Neural progenitor cell (in vitro differentiated cells): ENCODE measurements around the gene SNX13. TPM values are rescaled to one million over a fixed set of nuclear protein-coding genes. Genes with fewer than 3 reads are reported as not detected.

Experiments used
- DNase-seq: peaks from one replicate; pipeline ENCODE4 v3.0.0-alpha.2; 2016; ENCODE audit warnings: low spot score
- H2AFZ ChIP-seq: fragments of 200-600 bp; sonication (generic); replicated peaks from 2 replicates; pipeline ENCODE4 v1.6.1; 2016; ENCODE audit warnings: antibody characterized with exemption
- H3F3A ChIP-seq: fragments of 200-600 bp; sonication (generic); 2 replicates; pipeline ENCODE4 v1.6.1; 2016; ENCODE audit warnings: antibody characterized with exemption, low read depth
- H3K27ac ChIP-seq: fragments of 200-600 bp; sonication (generic); 2 replicates; pipeline ENCODE4 v1.5.1; 2016; ENCODE audit warnings: mild to moderate bottlenecking
- H3K27me3 ChIP-seq: fragments of 200-600 bp; sonication (generic); 2 replicates; pipeline ENCODE4 v1.6.1; 2016; ENCODE audit warnings: mild to moderate bottlenecking, moderate library complexity
- H3K36me3 ChIP-seq: fragments of 200-600 bp; sonication (generic); 2 replicates; pipeline ENCODE4 v1.5.1; 2016
- H3K4me1 ChIP-seq: fragments of 200-600 bp; sonication (generic); 2 replicates; pipeline ENCODE4 v1.6.1; 2016; ENCODE audit warnings: mixed run types
- H3K4me2 ChIP-seq: fragments of 200-600 bp; sonication (generic); 2 replicates; pipeline ENCODE4 v1.6.1; 2016
- H3K4me3 ChIP-seq: fragments of 200-600 bp; sonication (generic); 2 replicates; pipeline ENCODE4 v1.5.1; 2016
- H3K79me2 ChIP-seq: fragments of 200-600 bp; sonication (generic); 2 replicates; pipeline ENCODE4 v1.6.1; 2016; ENCODE audit warnings: low read depth
- H3K9ac ChIP-seq: fragments of 200-600 bp; sonication (generic); 2 replicates; pipeline ENCODE4 v1.6.1; 2016
- H3K9me3 ChIP-seq: fragments of 200-600 bp; sonication (generic); 2 replicates; pipeline ENCODE4 v1.5.1; 2016; ENCODE audit warnings: low read depth
- H4K20me1 ChIP-seq: fragments of 200-600 bp; sonication (generic); 2 replicates; pipeline ENCODE4 v1.6.1; 2016; ENCODE audit warnings: low read depth
- H3K27ac Mint-ChIP-seq: 3 replicates; pipeline ENCODE4 v1.8.0; 2021; ENCODE audit warnings: mixed read lengths
- H3K27me3 Mint-ChIP-seq: 2 replicates; pipeline ENCODE4 v1.8.0; 2022; ENCODE audit warnings: low read depth, mild to moderate bottlenecking, inconsistent platforms, moderate library complexity, mixed read lengths; ENCODE audit not compliant: insufficient read depth
- H3K36me3 Mint-ChIP-seq: 3 replicates; pipeline ENCODE4 v1.8.0; 2021; ENCODE audit warnings: mixed read lengths
- H3K4me1 Mint-ChIP-seq: 3 replicates; pipeline ENCODE4 v1.8.0; 2021; ENCODE audit warnings: mixed read lengths
- H3K4me3 Mint-ChIP-seq: 3 replicates; pipeline ENCODE4 v1.8.0; 2021; ENCODE audit warnings: mild to moderate bottlenecking, moderate library complexity, mixed read lengths
- H3K9me3 Mint-ChIP-seq: 3 replicates; pipeline ENCODE4 v1.8.0; 2020; ENCODE audit warnings: mixed read lengths
- CTCF ChIP-seq: fragments of 200-600 bp; sonication (generic); IDR thresholded peaks from 2 replicates; pipeline ENCODE4 v1.5.1; 2017; ENCODE audit warnings: antibody characterized with exemption, mild to moderate bottlenecking
- EZH2 ChIP-seq: fragments of 200-600 bp; sonication (generic); IDR thresholded peaks from 2 replicates; pipeline ENCODE4 v1.6.1; 2017; ENCODE audit warnings: antibody characterized with exemption, mild to moderate bottlenecking, moderate library complexity
- EZH2phosphoT487 ChIP-seq: fragments of 200-600 bp; sonication (generic); IDR thresholded peaks from 2 replicates; pipeline ENCODE4 v1.6.1; 2017; ENCODE audit warnings: antibody characterized with exemption
- total RNA-seq: library from RNA; depleted of rRNA; stranded (reverse); fragments of >200 nt; gene quantifications from 2 replicates; pipeline ENCODE4 v1.2.3, GENCODE V29; 2015; ENCODE audit warnings: low replicate concordance

The SNX13 gene
- total RNA-seq, 1 donor from 2014 or later = 67.5 TPM

- H3K27ac ChIP-seq = no peak overlapping the region
- H4K20me1 ChIP-seq = peaks cover 36% of the 10 kb centered on the region
- Mint-ChIP-seq H3K4me3 (no peak overlapping the region), H3K4me1 (peaks cover 4% of the 10 kb centered on the region), H3K27me3 (no peaks in the 10 kb centered on the region), H3K36me3 (no peaks in the 10 kb centered on the region), H3K27ac (no peak overlapping the region), H3K9me3 (no peaks in the 10 kb centered on the region)
- H3K4me1 ChIP-seq = peaks cover 10% of the 10 kb centered on the region
- no peak overlapping the region for H3K4me2 ChIP-seq
- H3K36me3 ChIP-seq = no peaks in the 10 kb centered on the region
- no peak for TF ChIP-seq EZH2phosphoT487
- TF ChIP-seq EZH2 = no peak
- TF ChIP-seq CTCF = no peak
- peaks cover 100% of the 10 kb centered on the region for H3K79me2 ChIP-seq
- H3K9me3 ChIP-seq = no peaks in the 10 kb centered on the region
- DNase-seq = no peak
- H3K9ac ChIP-seq = no peak overlapping the region
- H3F3A ChIP-seq = no peaks in the 10 kb centered on the region
- no peak overlapping the region for H2AFZ ChIP-seq
- no peaks in the 10 kb centered on the region for H3K27me3 ChIP-seq
- H3K4me3 ChIP-seq = no peak overlapping the region
Observed at GRCh38 chr7:17928055-17928454, 12.2 kb downstream of the SNX13 start.

GRCh38 chr7:17921857-17922416, 18.4 kb downstream of the SNX13 start:
- H3K9me3 ChIP-seq = peaks cover 8% of the 10 kb centered on the region
- H3K4me3 Mint-ChIP-seq = no peak overlapping the region
- no peaks in the 10 kb centered on the region for H3K36me3 ChIP-seq
- H3K4me1 ChIP-seq = peaks cover 18% of the 10 kb centered on the region
- peaks cover 7% of the 10 kb centered on the region for H3K4me1 Mint-ChIP-seq
- H3K27ac ChIP-seq = no peak overlapping the region
- no peak overlapping the region for H3K27ac Mint-ChIP-seq
- H3K27me3 ChIP-seq = no peaks in the 10 kb centered on the region
- H3K27me3 Mint-ChIP-seq = no peaks in the 10 kb centered on the region
- H3K4me3 ChIP-seq = no peak overlapping the region
- no peaks in the 10 kb centered on the region for H3F3A ChIP-seq
- H2AFZ ChIP-seq = no peak overlapping the region
- no peak overlapping the region for H3K4me2 ChIP-seq
- no peak for TF ChIP-seq EZH2
- no peak for TF ChIP-seq CTCF
- no peak for TF ChIP-seq EZH2phosphoT487
- H3K9me3 Mint-ChIP-seq = peaks cover 3% of the 10 kb centered on the region
- H3K79me2 ChIP-seq = peaks cover 100% of the 10 kb centered on the region
- no peak for DNase-seq
- peaks cover 36% of the 10 kb centered on the region for H4K20me1 ChIP-seq
- no peak overlapping the region for H3K9ac ChIP-seq
- no peaks in the 10 kb centered on the region for H3K36me3 Mint-ChIP-seq

- Mint-ChIP-seq H3K27me3 (no peaks in the 10 kb centered on the region), H3K36me3 (peaks cover 4% of the 10 kb centered on the region), H3K9me3 (peaks cover 13% of the 10 kb centered on the region), H3K4me3 (no peak overlapping the region), H3K27ac (no peak overlapping the region), H3K4me1 (peaks cover 3% of the 10 kb centered on the region)
- Histone ChIP-seq H3K9ac (no peak overlapping the region), H2AFZ (no peak overlapping the region), H3K4me1 (peaks cover 21% of the 10 kb centered on the region), H3K4me2 (no peak overlapping the region), H3K4me3 (no peak overlapping the region), H3K27ac (no peak overlapping the region), H3K36me3 (no peaks in the 10 kb centered on the region), H3K9me3 (peaks cover 17% of the 10 kb centered on the region), H3K27me3 (no peaks in the 10 kb centered on the region), H4K20me1 (peaks cover 33% of the 10 kb centered on the region), H3F3A (no peaks in the 10 kb centered on the region), H3K79me2 (peaks cover 100% of the 10 kb centered on the region)
- TF ChIP-seq EZH2phosphoT487 (no peak), EZH2 (no peak), CTCF (no peak)
- no peak for DNase-seq
Observed at GRCh38 chr7:17917842-17918241, 22.5 kb downstream of the SNX13 start.
